CD14-positive monocyte (primary cell): ENCODE measurements around the gene BSN. TPM values are rescaled to one million over a fixed set of nuclear protein-coding genes. Genes with fewer than 3 reads are reported as not detected.

ENCODE experiments used
- DNase-seq, 3 donors: peaks; one replicate each; pipeline ENCODE4 v3.0.0-alpha.2; 2011 to 2022
- H2AFZ ChIP-seq: 2 replicates; pipeline ENCODE4 v1.6.0; 2012; ENCODE audit warnings: mild to moderate bottlenecking, low read depth, low read length, inconsistent platforms; ENCODE audit not compliant: insufficient read depth, poor library complexity, severe bottlenecking
- H3K27ac ChIP-seq, 2 donors: 1 replicate in 1 of 2; 2 replicates in 1 of 2; pipeline ENCODE4 v1.5.1; 2012 to 2013; ENCODE audit warnings: low read length in 2 of 2, control low read depth in 1 of 2, inconsistent platforms in 1 of 2, low read depth in 1 of 2, mild to moderate bottlenecking in 1 of 2
- H3K27me3 ChIP-seq, 2 donors: one replicate each; pipeline versions ENCODE4 v1.6.0 to v1.6.1; 2011 to 2013; ENCODE audit warnings: low read length in 2 of 2; ENCODE audit not compliant: control insufficient read depth in 2 of 2, insufficient read depth in 2 of 2
- H3K36me3 ChIP-seq, 2 donors: replicated peaks in 1 of 2; 1 replicate in 1 of 2; 2 replicates in 1 of 2; pipeline versions ENCODE4 v1.5.1 to v1.6.1; 2012 to 2013; ENCODE audit warnings: low read length in 2 of 2, control low read depth in 1 of 2, inconsistent platforms in 1 of 2, mild to moderate bottlenecking in 1 of 2; ENCODE audit not compliant: insufficient read depth in 2 of 2, control insufficient read depth in 1 of 2
- H3K4me1 ChIP-seq, 2 donors: 1 replicate in 1 of 2; 2 replicates in 1 of 2; pipeline versions ENCODE4 v1.5.1 to v1.6.1; 2012 to 2013; ENCODE audit warnings: low read length in 2 of 2, control low read depth in 1 of 2, inconsistent platforms in 1 of 2, mild to moderate bottlenecking in 1 of 2, moderate library complexity in 1 of 2; ENCODE audit not compliant: insufficient read depth in 2 of 2, control insufficient read depth in 1 of 2
- H3K4me2 ChIP-seq: replicated peaks from 2 replicates; pipeline ENCODE3; 2012; ENCODE audit warnings: low read length, moderate library complexity, mild to moderate bottlenecking; ENCODE audit not compliant: poor library complexity, severe bottlenecking; ENCODE audit errors: extremely low read depth
- H3K4me3 ChIP-seq, 3 experiments: fragments of 200-600 bp in 1 of 3; sonication (generic) in 1 of 3; replicated peaks in 1 of 3; 1 replicate in 2 of 3; 2 replicates in 1 of 3; pipeline ENCODE4 v1.5.1; 2011 to 2013; ENCODE audit warnings: low read length in 3 of 3, mild to moderate bottlenecking in 3 of 3, control low read depth in 2 of 3, low read depth in 2 of 3, inconsistent platforms in 1 of 3, moderate library complexity in 1 of 3
- H3K79me2 ChIP-seq: 2 replicates; pipeline ENCODE4 v1.6.0; 2012; ENCODE audit warnings: mild to moderate bottlenecking, control low read depth, inconsistent platforms, low read length, moderate library complexity; ENCODE audit not compliant: insufficient read depth
- H3K9ac ChIP-seq: 2 replicates; pipeline ENCODE4 v1.6.0; 2017; ENCODE audit warnings: low read length, mild to moderate bottlenecking; ENCODE audit not compliant: insufficient read depth, poor library complexity, severe bottlenecking
- H3K9me3 ChIP-seq, 2 donors: replicated peaks in 1 of 2; 1 replicate in 1 of 2; 2 replicates in 1 of 2; pipeline versions ENCODE4 v1.5.1 to v1.6.1; 2012 to 2013; ENCODE audit warnings: low read length in 2 of 2, control low read depth in 1 of 2; ENCODE audit not compliant: control insufficient read depth in 1 of 2, insufficient read depth in 1 of 2
- H4K20me1 ChIP-seq: 2 replicates; pipeline ENCODE4 v1.6.0; 2012; ENCODE audit warnings: mild to moderate bottlenecking, low read length, control low read depth, moderate library complexity; ENCODE audit not compliant: insufficient read depth
- H3K27ac Mint-ChIP-seq, 7 donors: one replicate each; pipeline ENCODE4 v1.8.0; 2020; ENCODE audit warnings: mild to moderate bottlenecking in 7 of 7, mixed read lengths in 7 of 7, moderate library complexity in 6 of 7, inconsistent platforms in 2 of 7
- H3K27me3 Mint-ChIP-seq, 3 donors: one replicate each; pipeline ENCODE4 v1.8.0; 2021 to 2022; ENCODE audit warnings: low read depth in 3 of 3, mild to moderate bottlenecking in 3 of 3, mixed read lengths in 3 of 3, moderate library complexity in 3 of 3, inconsistent platforms in 1 of 3
- H3K36me3 Mint-ChIP-seq, 2 donors: one replicate each; pipeline ENCODE4 v1.8.0; 2020; ENCODE audit warnings: mixed read lengths in 2 of 2, inconsistent platforms in 1 of 2, mild to moderate bottlenecking in 1 of 2
- H3K4me1 Mint-ChIP-seq: one replicate; pipeline ENCODE4 v1.8.0; 2020; ENCODE audit warnings: mild to moderate bottlenecking, mixed read lengths
- H3K4me3 Mint-ChIP-seq, 2 donors: one replicate each; pipeline ENCODE4 v1.8.0; 2020; ENCODE audit warnings: mild to moderate bottlenecking in 2 of 2, mixed read lengths in 2 of 2, moderate library complexity in 1 of 2
- H3K9me3 Mint-ChIP-seq, 7 donors: one replicate each; pipeline ENCODE4 v1.8.0; 2020 to 2022; ENCODE audit warnings: mixed read lengths in 7 of 7, mild to moderate bottlenecking in 6 of 7, moderate library complexity in 6 of 7, inconsistent platforms in 2 of 7
- CTCF ChIP-seq: fragments of 200-600 bp; IDR thresholded peaks from one replicate; pipeline ENCODE4 v1.8.0; 2022; ENCODE audit warnings: antibody characterized with exemption, mild to moderate bottlenecking
- WGBS: methylation state at CpG from one replicate; pipeline ENCODE4 v1.1.5; 2013; ENCODE audit warnings: missing lambda C conversion rate; ENCODE audit not compliant: insufficient coverage; 5-methylcytosine and 5-hydroxymethylcytosine counted together
- intact Hi-C, 2 donors: fragments of 100-400 bp; cut with micrococcal nuclease; formaldehyde crosslinking; loops; one replicate each; pipeline versions ENCODE4 v1.15.0 to v1.15.1; 2023
- polyA plus RNA-seq, 3 donors: library from polyadenylated mRNA; depleted of rRNA in 1 of 3; unstranded in 2 of 3; stranded (reverse) in 1 of 3; fragments of 300-500 nt in 2 of 3; fragments of >200 nt in 1 of 3; fragmentation: Illumina TruSeq in 2 of 3; gene quantifications; 1 replicate in 2 of 3; 2 replicates in 1 of 3; pipeline ENCODE4 v1.2.3, GENCODE V29; 2012 to 2021

BSN gene
- polyA plus RNA-seq, 3 donors: not detected

- no peaks in the 10 kb centered on the region for H4K20me1 ChIP-seq
Measured at GRCh38 chr3:49618412-49618811, 64.1 kb downstream of the BSN start.

GRCh38 chr3:49619649-49620048 lies 65.4 kb downstream of the BSN start:
- no peaks in the 10 kb centered on the region for H3K36me3 ChIP-seq
- H3K27me3 ChIP-seq: no peaks in the 10 kb centered on the region
- no peak overlapping the region for H3K27ac ChIP-seq
- Mint-ChIP-seq H3K4me3 (no peak overlapping the region), H3K27ac (no peak overlapping the region), H3K9me3 (no peaks in the 10 kb centered on the region), H3K4me1 (no peaks in the 10 kb centered on the region), H3K36me3 (no peaks in the 10 kb centered on the region), H3K27me3 (peaks cover 6 to 14% (median 8%) of the 10 kb centered on the region in 3 donors)
- no peak overlapping the region for H2AFZ ChIP-seq
- H3K4me1 ChIP-seq: no peaks in the 10 kb centered on the region
- no peak overlapping the region for H3K9ac ChIP-seq
- no peaks in the 10 kb centered on the region for H3K9me3 ChIP-seq
- no peaks in the 10 kb centered on the region for H4K20me1 ChIP-seq
- no peak overlapping the region for H3K4me3 ChIP-seq
- no peak for TF ChIP-seq CTCF
- DNase-seq: no peak
- WGBS: 90% methylated on average over 3 of the region's 5 CpGs
- no peaks in the 10 kb centered on the region for H3K79me2 ChIP-seq
- intact Hi-C loops: no loop called here
- H3K4me2 ChIP-seq: no peak overlapping the region

More at GRCh38 chr3:49618412-49618811, 64.1 kb downstream of the BSN start:
- H3K4me3 Mint-ChIP-seq: no peak overlapping the region
- Histone ChIP-seq H3K4me3 (no peak overlapping the region), H3K4me2 (no peak overlapping the region), H3K4me1 (no peaks in the 10 kb centered on the region), H3K36me3 (no peaks in the 10 kb centered on the region), H3K9me3 (no peaks in the 10 kb centered on the region), H3K27me3 (no peaks in the 10 kb centered on the region), H3K79me2 (no peaks in the 10 kb centered on the region), H3K27ac (no peak overlapping the region), H3K9ac (no peak overlapping the region), H2AFZ (no peak overlapping the region)
- H3K27ac Mint-ChIP-seq: no peak overlapping the region
- no peaks in the 10 kb centered on the region for H3K4me1 Mint-ChIP-seq
- intact Hi-C loops: no loop called here
- TF ChIP-seq CTCF: no peak
- no peak for DNase-seq
- peaks cover 0 to 3% (median 0%) of the 10 kb centered on the region in 7 donors for H3K9me3 Mint-ChIP-seq
- 87% methylated on average over 4 of the region's 4 CpGs for WGBS
- H3K36me3 Mint-ChIP-seq: no peaks in the 10 kb centered on the region
- peaks cover 6 to 14% (median 7%) of the 10 kb centered on the region in 3 donors for H3K27me3 Mint-ChIP-seq
